Measurements from ENCODE around the gene NTSR1. TPM values are rescaled to one million over a fixed set of nuclear protein-coding genes. Genes with fewer than 3 reads are reported as not detected.
"Not testable (repeated sequence)": the region's sequence is repeated elsewhere in the genome, so short reads cannot be mapped to it uniquely, and the experiment has no call there.

Gene NTSR1
- total RNA-seq, 3 donors from 2014 or later (not counting 1 experiment from before 2014, with no cell fraction given), result 0.11 to 0.45 TPM; not detected in 1

DNA sequence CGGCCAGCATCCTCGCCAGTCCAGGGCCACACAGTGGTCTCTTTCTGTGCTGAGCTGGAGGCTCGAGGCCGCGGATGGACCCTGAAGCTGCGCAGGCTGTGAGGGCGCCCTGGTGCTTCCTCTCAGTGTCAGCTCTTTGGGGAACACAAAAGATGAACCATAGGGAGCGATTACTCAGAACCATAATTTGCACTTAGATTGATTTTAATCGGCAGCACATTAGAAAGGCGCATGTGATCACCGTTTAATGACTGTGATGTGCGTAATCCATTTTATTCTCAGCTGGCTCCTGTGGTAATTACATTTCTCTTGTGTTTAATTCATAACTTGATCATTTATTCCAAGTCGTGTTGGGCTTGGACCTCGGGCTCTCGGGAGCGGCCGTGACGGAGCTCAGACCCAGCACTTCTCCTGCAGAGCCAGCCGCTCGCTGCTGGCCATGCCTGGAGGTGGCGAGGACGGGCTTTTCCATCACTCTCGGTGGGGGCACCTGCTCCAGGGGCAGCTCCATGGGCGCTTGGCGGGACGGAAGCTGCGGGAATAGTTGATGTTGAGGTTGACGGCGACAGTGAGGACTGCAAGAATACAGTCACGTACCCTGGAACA is 25.6 kb upstream of the NTSR1 start:
- no peaks in the 10 kb centered on the region for H3K36me3 Mint-ChIP-seq
- H3K27ac Mint-ChIP-seq, result no peak overlapping the region
- WGBS (ENCODE audit: insufficient coverage), result 90% methylated on average over 30 of the region's 30 CpGs
- H3K4me3 Mint-ChIP-seq, result no peak overlapping the region
- no peaks in the 10 kb centered on the region for H3K9me3 ChIP-seq (ENCODE audit: control insufficient read depth, insufficient read depth, low read length)
- no peaks in the 10 kb centered on the region for H3K36me3 ChIP-seq (ENCODE audit: control insufficient read depth, insufficient read depth, low read length)
- DNase-seq (no peak), ATAC-seq (no peak)
- peaks cover 0 to 7% of the 10 kb centered on the region in 2 donors for H3K27me3 Mint-ChIP-seq (ENCODE audit: low read depth in 2 of 2)
- H3K4me1 Mint-ChIP-seq, result peaks cover 16 to 24% of the 10 kb centered on the region in 2 donors
- H3K27ac ChIP-seq (ENCODE audit: low read length), result no peak overlapping the region
- intact Hi-C loops (cut with micrococcal nuclease), result no loop called here
- no peak overlapping the region for H3K4me3 ChIP-seq (ENCODE audit: low read length)
- TF ChIP-seq, protein P1, sequence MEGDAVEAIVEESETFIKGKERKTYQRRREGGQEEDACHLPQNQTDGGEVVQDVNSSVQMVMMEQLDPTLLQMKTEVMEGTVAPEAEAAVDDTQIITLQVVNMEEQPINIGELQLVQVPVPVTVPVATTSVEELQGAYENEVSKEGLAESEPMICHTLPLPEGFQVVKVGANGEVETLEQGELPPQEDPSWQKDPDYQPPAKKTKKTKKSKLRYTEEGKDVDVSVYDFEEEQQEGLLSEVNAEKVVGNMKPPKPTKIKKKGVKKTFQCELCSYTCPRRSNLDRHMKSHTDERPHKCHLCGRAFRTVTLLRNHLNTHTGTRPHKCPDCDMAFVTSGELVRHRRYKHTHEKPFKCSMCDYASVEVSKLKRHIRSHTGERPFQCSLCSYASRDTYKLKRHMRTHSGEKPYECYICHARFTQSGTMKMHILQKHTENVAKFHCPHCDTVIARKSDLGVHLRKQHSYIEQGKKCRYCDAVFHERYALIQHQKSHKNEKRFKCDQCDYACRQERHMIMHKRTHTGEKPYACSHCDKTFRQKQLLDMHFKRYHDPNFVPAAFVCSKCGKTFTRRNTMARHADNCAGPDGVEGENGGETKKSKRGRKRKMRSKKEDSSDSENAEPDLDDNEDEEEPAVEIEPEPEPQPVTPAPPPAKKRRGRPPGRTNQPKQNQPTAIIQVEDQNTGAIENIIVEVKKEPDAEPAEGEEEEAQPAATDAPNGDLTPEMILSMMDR (IDR thresholded peaks at IDR 0.05), result no peak
- H3K27me3 ChIP-seq (ENCODE audit: control insufficient read depth, insufficient read depth, low read length), result no peaks in the 10 kb centered on the region
- H3K9me3 Mint-ChIP-seq, result no peaks in the 10 kb centered on the region
- peaks cover 24% of the 10 kb centered on the region for H3K4me1 ChIP-seq (ENCODE audit: control insufficient read depth, insufficient read depth, low read length)

DNA sequence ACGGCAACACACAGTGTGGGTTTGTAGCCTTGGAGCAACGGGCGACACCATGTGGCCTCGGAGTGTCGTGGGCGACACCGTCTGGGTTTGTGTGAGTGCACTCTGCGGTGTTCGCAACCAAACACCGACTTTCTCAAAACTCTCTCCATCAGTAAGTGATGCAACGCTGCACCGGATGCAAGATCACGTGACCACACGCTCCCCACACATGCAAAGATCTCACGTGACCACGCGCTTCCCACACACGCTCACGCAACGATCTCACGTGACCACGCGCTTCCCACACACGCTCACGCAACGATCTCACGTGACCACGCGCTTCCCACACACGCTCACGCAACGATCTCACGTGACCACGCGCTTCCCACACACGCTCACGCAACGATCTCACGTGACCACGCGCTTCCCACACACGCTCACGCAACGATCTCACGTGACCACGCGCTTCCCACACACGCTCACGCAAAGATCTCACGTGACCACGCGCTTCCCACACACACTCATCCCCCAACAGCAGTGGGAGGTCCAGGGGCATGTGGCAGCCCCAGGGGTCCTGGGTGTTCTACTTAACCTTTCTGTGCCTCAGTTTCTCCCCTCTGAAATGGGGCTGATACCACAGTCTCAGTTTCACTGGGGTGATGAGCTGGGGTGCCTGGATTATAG is 24.8 kb upstream of the NTSR1 start:
- H3K9me3 Mint-ChIP-seq; H3K27ac ChIP-seq (ENCODE audit: low read length); H3K9me3 ChIP-seq (ENCODE audit: control insufficient read depth, insufficient read depth, low read length); H3K27me3 ChIP-seq (ENCODE audit: control insufficient read depth, insufficient read depth, low read length); H3K27ac Mint-ChIP-seq; DNase-seq; H3K36me3 ChIP-seq (ENCODE audit: control insufficient read depth, insufficient read depth, low read length); H3K36me3 Mint-ChIP-seq; H3K27me3 Mint-ChIP-seq (ENCODE audit: low read depth in 2 of 2); H3K4me3 ChIP-seq (ENCODE audit: low read length); H3K4me3 Mint-ChIP-seq; intact Hi-C loops (cut with micrococcal nuclease): not testable (repeated sequence)
- peak in 1 of 3 donors; percentile 45 for ATAC-seq
- 95% methylated on average over 28 of the region's 52 CpGs for WGBS (ENCODE audit: insufficient coverage)
- H3K4me1 Mint-ChIP-seq, result peaks cover 11 to 19% of the 10 kb centered on the region in 2 donors
- peaks cover 21% of the 10 kb centered on the region for H3K4me1 ChIP-seq (ENCODE audit: control insufficient read depth, insufficient read depth, low read length)

DNA sequence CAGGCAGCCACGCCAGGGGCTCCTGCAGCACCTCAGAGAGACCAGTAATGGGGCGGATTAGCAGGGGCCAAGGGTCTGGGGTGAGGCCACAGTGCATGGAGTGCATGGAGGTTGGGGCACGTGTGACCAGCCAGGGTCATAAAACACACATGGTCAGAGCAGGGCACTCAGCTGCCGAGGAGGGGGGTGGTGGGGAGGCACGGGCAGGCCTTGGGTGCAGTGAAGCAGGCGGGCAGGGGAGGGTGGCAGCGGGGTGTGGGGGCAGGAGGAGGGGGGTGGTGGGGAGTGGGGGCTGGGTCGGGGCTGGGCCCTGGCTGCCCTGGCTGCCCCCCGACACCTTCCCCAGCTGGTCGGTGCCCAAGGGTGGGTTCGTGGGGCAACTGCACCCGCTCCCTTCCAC is 23.7 kb upstream of the NTSR1 start:
- WGBS (ENCODE audit: insufficient coverage), result 70% methylated on average over 10 of the region's 12 CpGs
- no peak for DNase-seq
- Mint-ChIP-seq H3K36me3 (no peaks in the 10 kb centered on the region), H3K27me3 (ENCODE audit: low read depth in 2 of 2) (peaks cover 0 to 7% of the 10 kb centered on the region in 2 donors), H3K4me1 (peaks cover 10 to 16% of the 10 kb centered on the region in 2 donors), H3K4me3 (no peak overlapping the region), H3K27ac (no peak overlapping the region), H3K9me3 (no peaks in the 10 kb centered on the region)
- Histone ChIP-seq H3K27ac (ENCODE audit: low read length) (no peak overlapping the region), H3K4me1 (ENCODE audit: control insufficient read depth, insufficient read depth, low read length) (peaks cover 15% of the 10 kb centered on the region), H3K9me3 (ENCODE audit: control insufficient read depth, insufficient read depth, low read length) (no peaks in the 10 kb centered on the region), H3K4me3 (ENCODE audit: low read length) (no peak overlapping the region), H3K27me3 (ENCODE audit: control insufficient read depth, insufficient read depth, low read length) (no peaks in the 10 kb centered on the region), H3K36me3 (ENCODE audit: control insufficient read depth, insufficient read depth, low read length) (no peaks in the 10 kb centered on the region)
- ATAC-seq, result no peak
- TF ChIP-seq, protein P1 (IDR thresholded peaks at IDR 0.05), result no peak
- intact Hi-C loops (cut with micrococcal nuclease), result no loop called here

DNA sequence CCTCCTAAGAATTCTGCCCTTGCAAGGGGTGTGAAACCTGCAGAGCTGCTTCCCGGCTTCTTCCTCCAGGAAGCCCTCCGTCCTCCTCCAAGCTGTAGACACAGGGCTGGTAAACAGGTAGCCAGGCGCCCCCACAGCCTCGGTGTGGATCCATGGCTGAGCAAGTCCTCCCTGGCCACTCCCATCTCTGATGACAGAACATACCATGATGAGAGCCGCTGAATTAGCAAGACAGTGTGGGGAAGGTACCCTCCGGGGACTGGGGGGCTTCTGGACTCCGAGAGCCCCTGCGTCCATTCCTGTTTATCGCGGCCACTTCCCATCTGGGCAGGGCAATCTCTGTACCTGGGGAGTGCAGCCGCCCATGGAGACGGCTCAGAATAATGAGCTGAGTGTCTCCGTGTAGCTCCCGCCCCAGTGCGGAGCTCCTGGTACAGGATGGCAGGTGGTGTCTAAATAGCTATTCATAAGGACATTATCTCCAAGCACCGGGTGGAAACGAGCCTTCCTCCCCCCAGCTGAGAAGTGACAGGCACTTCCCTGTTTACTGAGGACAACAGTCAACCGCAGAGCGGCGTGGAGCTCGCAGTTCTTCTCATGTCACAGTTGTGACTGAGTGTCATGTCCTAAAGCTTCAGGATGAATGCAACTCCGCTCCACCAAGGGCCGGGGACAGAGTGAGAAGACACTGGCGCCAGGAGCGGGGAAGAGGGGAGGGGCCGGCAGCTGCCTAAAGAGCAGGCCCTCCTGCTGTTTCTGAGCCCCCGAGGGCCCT is 22.7 kb upstream of the NTSR1 start:
- peaks cover 15% of the 10 kb centered on the region for H3K4me1 ChIP-seq (ENCODE audit: control insufficient read depth, insufficient read depth, low read length)

More for the DNA sequence above, 22.7 kb upstream of the NTSR1 start:
- peaks cover 10 to 16% of the 10 kb centered on the region in 2 donors for H3K4me1 Mint-ChIP-seq
- ATAC-seq (peak; percentile 57 to 74 (median 58)), DNase-seq (peak in 1 of 2 donors; percentile 39)
- H3K9me3 ChIP-seq (ENCODE audit: control insufficient read depth, insufficient read depth, low read length), result no peaks in the 10 kb centered on the region
- no peaks in the 10 kb centered on the region for H3K9me3 Mint-ChIP-seq
- H3K27me3 ChIP-seq (ENCODE audit: control insufficient read depth, insufficient read depth, low read length), result no peaks in the 10 kb centered on the region
- H3K4me3 Mint-ChIP-seq, result peak overlapping the region; percentile 25
- no peaks in the 10 kb centered on the region for H3K36me3 ChIP-seq (ENCODE audit: control insufficient read depth, insufficient read depth, low read length)
- WGBS (ENCODE audit: insufficient coverage), result 15% methylated on average over 27 of the region's 27 CpGs
- H3K36me3 Mint-ChIP-seq, result no peaks in the 10 kb centered on the region
- H3K27ac Mint-ChIP-seq, result peak overlapping the region in 1 of 2 donors; percentile 42
- no peak overlapping the region for H3K4me3 ChIP-seq (ENCODE audit: low read length)
- peaks cover 0 to 7% of the 10 kb centered on the region in 2 donors for H3K27me3 Mint-ChIP-seq (ENCODE audit: low read depth in 2 of 2)
- no peak overlapping the region for H3K27ac ChIP-seq (ENCODE audit: low read length)
- TF ChIP-seq, protein P1 (IDR thresholded peaks at IDR 0.05), result no peak
- intact Hi-C loops (cut with micrococcal nuclease), result no loop called here

All from natural killer cell (primary cell).